Muscle layer of duodenum (tissue), 2 donors: ENCODE results near the gene RABGEF1.
"Not testable (repeated sequence)": the region's sequence is repeated elsewhere in the genome, so short reads cannot be mapped to it uniquely, and the experiment has no call there.

ENCODE experiments used
- H3K27ac ChIP-seq: one replicate; pipeline ENCODE4 v1.7.0; 2013; ENCODE audit warnings: mild to moderate bottlenecking, low read length
- H3K27me3 ChIP-seq: one replicate; pipeline ENCODE4 v1.7.0; 2013; ENCODE audit warnings: low read depth, mild to moderate bottlenecking, control low read depth, low read length
- H3K36me3 ChIP-seq, 2 donors: one replicate each; pipeline ENCODE4 v1.7.0; 2013; ENCODE audit warnings: low read length in 2 of 2, control low read depth in 1 of 2, mild to moderate bottlenecking in 1 of 2; ENCODE audit not compliant: insufficient read depth in 2 of 2, control insufficient read depth in 1 of 2
- H3K4me1 ChIP-seq, 2 donors: one replicate each; pipeline ENCODE4 v1.7.0; 2013; ENCODE audit warnings: low read length in 2 of 2, mild to moderate bottlenecking in 2 of 2, control low read depth in 1 of 2, moderate library complexity in 1 of 2; ENCODE audit not compliant: insufficient read depth in 2 of 2, control insufficient read depth in 1 of 2
- H3K4me3 ChIP-seq, 2 donors: one replicate each; pipeline ENCODE4 v1.7.0; 2013; ENCODE audit warnings: low read length in 2 of 2, low read depth in 1 of 2, mild to moderate bottlenecking in 1 of 2
- H3K9me3 ChIP-seq, 2 donors: one replicate each; pipeline ENCODE4 v1.7.0; 2013; ENCODE audit warnings: low read length in 2 of 2, control low read depth in 1 of 2, mild to moderate bottlenecking in 1 of 2; ENCODE audit not compliant: control insufficient read depth in 1 of 2
- donor health status: healthy.

Gene RABGEF1

DNA sequence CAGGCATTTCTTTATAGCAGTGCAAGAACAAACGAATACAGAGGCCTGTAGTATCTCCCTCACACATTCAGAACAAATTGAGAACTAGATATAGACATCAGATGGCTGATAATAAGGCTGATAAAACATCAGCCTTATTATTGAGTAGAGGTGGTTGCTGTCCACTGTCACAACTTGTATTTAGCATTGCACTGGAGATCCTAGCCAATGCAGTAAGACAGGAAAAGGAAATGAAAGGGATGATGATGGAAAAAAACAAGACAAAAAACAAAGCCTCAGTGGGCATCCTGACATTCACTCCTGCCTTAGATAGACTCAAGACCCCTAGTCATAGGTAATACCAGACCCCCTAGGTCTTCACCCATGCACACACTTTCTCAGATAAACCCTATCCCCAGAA lies 4.7 kb upstream of the RABGEF1 start:
- H3K4me1 ChIP-seq, result no peaks in the 10 kb centered on the region
- H3K27me3 ChIP-seq, result no peaks in the 10 kb centered on the region
- no peak overlapping the region for H3K27ac ChIP-seq
- peaks cover 0 to 15% of the 10 kb centered on the region in 2 donors for H3K36me3 ChIP-seq
- H3K9me3 ChIP-seq, result peaks cover 5 to 10% of the 10 kb centered on the region in 2 donors
- H3K4me3 ChIP-seq, result no peak overlapping the region

DNA sequence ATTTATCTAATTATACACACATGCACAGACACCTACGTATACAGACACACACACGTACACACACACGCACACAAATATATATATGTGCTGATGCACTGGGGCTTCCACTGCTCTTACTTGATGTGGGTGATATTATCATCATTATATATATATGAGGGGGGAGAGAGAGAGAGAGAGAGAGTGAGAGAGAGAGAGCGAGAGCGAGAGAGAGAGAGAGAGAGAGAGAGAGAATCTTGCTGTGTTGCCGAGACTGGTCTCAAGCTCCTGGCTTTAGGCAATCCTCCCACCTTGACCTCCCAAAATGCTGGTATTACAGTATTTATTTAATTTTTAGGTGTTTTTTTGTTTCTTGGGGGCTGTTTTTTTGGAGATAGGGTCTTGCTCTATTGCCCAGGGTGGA lies 3.6 kb upstream of the RABGEF1 start:
- no peaks in the 10 kb centered on the region for H3K27me3 ChIP-seq
- H3K4me1 ChIP-seq, result peaks cover 0 to 4% of the 10 kb centered on the region in 2 donors
- H3K4me3 ChIP-seq, result no peak overlapping the region
- peaks cover 5 to 10% of the 10 kb centered on the region in 2 donors for H3K9me3 ChIP-seq
- no peak overlapping the region for H3K27ac ChIP-seq
- H3K36me3 ChIP-seq, result peaks cover 0 to 17% of the 10 kb centered on the region in 2 donors

DNA sequence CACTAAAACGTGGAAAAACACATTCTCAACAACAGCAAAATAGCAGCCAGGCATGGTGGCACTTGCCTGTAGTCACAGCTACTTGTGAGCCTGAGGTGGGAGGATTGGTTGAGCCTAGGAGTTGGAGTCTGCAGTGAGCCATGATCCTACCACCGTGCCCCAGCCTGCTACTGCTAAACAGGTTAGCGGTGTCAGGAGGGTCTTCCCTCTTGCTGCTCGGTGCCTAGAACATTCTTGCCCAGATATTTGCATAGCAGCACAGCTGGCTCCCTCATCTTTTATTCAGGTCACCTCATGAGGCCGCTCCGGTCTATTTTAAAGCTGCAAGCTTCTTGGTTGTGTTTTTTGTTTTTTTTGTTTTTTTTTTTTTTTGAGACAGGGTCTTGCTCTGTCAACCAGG lies 2.9 kb upstream of the RABGEF1 start:
- Histone ChIP-seq H3K9me3 (peaks cover 5 to 10% of the 10 kb centered on the region in 2 donors), H3K36me3 (peaks cover 0 to 17% of the 10 kb centered on the region in 2 donors), H3K4me1 (peaks cover 0 to 4% of the 10 kb centered on the region in 2 donors), H3K27ac (no peak overlapping the region), H3K27me3 (no peaks in the 10 kb centered on the region), H3K4me3 (no peak overlapping the region)

DNA sequence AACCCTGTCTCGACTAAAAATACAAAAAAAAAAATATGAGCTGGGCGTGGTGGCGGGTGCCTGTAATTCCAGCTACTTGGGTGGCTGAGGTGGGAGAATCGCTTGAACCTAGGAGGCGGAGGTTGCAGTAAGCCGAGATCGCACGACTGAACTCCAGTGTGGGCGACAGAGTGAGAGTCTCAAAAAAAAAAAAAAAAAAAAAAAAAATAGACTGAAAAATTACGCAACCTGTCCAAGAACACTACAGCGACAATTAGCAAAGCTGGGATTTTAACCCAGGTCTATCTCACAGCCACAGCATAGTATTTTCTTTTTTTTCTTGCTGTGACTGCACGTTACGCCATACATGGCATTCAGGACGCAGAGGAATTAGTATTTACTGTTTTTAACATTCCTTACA lies 1.1 kb upstream of the RABGEF1 start:
- Histone ChIP-seq H3K36me3 (peaks cover 0 to 17% of the 10 kb centered on the region in 2 donors), H3K9me3 (peaks cover 5 to 10% of the 10 kb centered on the region in 2 donors), H3K4me3 (peak overlapping the region; percentile 76 to 96), H3K4me1 (peaks cover 0 to 4% of the 10 kb centered on the region in 2 donors), H3K27me3 (no peaks in the 10 kb centered on the region), H3K27ac (peak overlapping the region; percentile 92)

DNA sequence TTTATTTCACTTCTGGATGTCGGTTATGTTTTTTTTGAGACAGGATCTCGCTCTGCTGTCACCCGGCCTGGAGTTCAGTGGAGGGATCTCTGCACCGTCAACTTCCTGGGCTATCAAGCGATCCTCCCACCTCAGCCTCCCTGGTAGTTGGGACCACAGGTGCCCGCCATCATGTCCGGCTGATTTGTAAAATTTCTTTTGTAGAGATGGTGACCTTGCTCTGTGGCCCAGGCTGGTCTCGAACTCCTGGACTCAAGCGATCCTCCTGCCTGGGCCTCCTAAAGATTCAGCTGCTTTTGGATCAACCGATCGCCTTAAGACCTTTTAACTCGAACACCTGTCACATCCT lies 606 bp upstream of the RABGEF1 start:
- Histone ChIP-seq H3K36me3 (peaks cover 0 to 17% of the 10 kb centered on the region in 2 donors), H3K4me1 (peaks cover 0 to 4% of the 10 kb centered on the region in 2 donors), H3K9me3 (peaks cover 5 to 10% of the 10 kb centered on the region in 2 donors), H3K4me3 (peak overlapping the region; percentile 76 to 96), H3K27ac (peak overlapping the region; percentile 92), H3K27me3 (no peaks in the 10 kb centered on the region)

DNA sequence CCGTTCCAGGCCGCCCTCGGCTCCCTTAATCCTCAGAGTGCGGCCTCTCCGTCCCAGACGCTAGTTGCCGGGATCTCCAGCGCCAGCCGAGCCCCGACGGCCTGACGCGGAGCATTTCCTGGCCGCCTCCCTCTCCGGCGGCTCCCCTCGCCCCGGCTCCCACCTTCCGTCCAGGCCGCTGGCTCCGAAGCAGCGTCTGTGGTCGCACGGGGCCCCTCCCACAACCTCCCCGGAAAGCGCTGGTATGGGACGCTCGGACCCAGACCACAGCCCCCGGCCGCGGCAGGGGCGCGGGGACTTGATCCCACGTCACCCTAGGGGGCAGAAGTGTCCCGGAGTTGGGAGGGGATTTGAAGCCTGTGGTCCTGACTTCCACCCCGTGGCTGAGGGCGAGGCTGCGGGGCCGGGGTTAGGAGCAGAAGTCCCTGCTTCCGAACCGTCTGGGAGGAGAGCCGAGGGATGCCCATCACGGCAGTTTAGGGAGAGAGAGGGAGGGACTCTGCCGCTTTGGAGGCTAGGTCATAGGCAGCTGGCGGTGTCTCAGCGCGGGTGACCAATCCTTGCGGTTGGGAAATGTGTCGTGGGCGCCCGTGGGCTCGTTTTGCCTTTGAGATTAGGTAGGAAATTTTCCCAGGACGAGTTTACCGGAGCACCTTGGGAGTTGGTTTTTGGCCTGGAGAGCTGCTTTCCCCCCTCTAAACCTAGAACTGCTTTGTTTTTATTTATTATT lies 612 bp downstream of the RABGEF1 start:
- not testable (repeated sequence) for H3K9me3 ChIP-seq, H3K4me1 ChIP-seq, H3K36me3 ChIP-seq, H3K27me3 ChIP-seq
- Histone ChIP-seq H3K27ac (peak overlapping the region; percentile 92), H3K4me3 (peak overlapping the region; percentile 76 to 96)

DNA sequence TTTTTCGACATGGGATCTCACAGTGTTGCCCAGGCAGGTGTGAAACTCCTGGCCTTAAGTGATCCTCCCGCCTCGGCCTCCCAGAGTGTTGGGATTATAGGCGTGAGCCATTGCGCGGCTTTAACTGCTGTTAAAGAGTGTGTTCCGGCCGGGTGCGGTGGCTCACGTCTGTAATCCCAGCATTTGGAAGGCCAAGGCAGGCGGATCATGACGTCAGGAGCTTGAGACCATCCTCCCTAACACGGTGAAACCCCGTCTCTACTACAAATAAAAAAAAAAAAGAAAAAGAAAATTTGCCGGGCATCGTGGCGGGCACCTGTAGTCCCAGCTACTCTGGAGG lies 1.1 kb downstream of the RABGEF1 start:
- Histone ChIP-seq H3K27ac (peak overlapping the region; percentile 23), H3K36me3 (peaks cover 0 to 4% of the 10 kb centered on the region in 2 donors), H3K9me3 (no peaks in the 10 kb centered on the region), H3K4me3 (peak overlapping the region; percentile 76 to 96), H3K27me3 (no peaks in the 10 kb centered on the region), H3K4me1 (peaks cover 0 to 4% of the 10 kb centered on the region in 2 donors)

DNA sequence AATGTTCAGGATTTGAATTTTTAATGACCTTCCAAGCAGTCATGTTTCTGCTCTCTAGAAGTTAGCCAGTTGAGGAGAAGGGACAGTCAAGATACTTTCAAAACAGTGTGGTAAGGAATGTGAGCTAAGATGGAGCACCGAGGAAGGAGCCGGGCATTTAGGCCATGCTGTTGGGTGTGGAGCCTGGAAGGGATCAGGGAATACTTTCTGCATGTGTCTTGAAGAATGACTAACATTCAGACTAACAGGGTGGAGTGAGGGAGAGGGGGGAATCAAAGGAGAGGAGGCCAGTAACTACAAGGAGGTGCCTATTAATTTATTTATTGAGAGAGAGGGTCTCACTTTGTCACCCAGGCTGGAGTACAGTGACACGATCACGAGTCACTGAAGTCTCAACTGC lies 1.8 kb downstream of the RABGEF1 start:
- H3K27ac ChIP-seq, H3K4me1 ChIP-seq, H3K4me3 ChIP-seq, H3K9me3 ChIP-seq, H3K27me3 ChIP-seq, H3K36me3 ChIP-seq: not testable (repeated sequence)

DNA sequence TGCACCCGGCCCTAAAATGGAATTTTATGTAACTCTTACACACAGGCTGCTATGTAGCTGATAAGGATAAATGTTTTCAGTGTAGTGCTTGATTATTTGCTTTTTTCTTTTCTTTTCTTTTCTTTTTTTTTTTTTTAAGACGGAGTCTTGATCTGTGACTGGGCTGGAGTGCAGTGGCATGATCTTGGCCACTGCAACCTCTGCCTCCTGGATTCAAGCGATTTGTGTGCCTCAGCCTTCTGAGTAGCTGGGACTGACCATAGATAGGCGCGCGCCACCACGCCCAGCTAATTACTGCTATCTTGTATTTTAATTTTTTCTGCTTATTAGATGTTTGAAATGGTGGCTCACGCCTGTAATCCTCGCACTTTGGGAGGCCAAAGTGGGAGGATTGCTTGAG lies 3.4 kb downstream of the RABGEF1 start:
- H3K4me1 ChIP-seq, result peaks cover 0 to 15% of the 10 kb centered on the region in 2 donors
- H3K36me3 ChIP-seq, result peaks cover 0 to 4% of the 10 kb centered on the region in 2 donors
- H3K9me3 ChIP-seq, result no peaks in the 10 kb centered on the region
- no peak overlapping the region for H3K4me3 ChIP-seq
- no peak overlapping the region for H3K27ac ChIP-seq
- no peaks in the 10 kb centered on the region for H3K27me3 ChIP-seq

DNA sequence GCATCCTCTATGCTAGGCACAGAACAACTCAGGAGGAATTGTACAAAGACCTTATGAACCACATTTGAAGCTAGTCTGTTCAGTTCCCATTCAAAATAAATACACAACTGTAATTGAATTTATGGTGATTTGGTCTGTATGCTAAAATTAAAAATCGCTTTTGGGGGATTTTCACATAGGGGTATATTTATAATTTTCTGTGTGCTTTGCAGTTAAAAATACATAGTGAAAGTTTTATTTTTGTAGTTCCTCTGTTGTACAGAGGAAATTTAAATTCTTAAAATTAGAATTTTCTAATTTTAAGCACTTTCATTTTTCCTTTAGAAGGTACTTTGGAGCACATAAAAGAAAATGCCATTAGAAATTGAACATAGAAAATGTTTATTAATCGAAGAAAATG lies 6.9 kb downstream of the RABGEF1 start:
- Histone ChIP-seq H3K36me3 (no peaks in the 10 kb centered on the region), H3K27ac (no peak overlapping the region), H3K4me1 (peaks cover 0 to 17% of the 10 kb centered on the region in 2 donors)

DNA sequence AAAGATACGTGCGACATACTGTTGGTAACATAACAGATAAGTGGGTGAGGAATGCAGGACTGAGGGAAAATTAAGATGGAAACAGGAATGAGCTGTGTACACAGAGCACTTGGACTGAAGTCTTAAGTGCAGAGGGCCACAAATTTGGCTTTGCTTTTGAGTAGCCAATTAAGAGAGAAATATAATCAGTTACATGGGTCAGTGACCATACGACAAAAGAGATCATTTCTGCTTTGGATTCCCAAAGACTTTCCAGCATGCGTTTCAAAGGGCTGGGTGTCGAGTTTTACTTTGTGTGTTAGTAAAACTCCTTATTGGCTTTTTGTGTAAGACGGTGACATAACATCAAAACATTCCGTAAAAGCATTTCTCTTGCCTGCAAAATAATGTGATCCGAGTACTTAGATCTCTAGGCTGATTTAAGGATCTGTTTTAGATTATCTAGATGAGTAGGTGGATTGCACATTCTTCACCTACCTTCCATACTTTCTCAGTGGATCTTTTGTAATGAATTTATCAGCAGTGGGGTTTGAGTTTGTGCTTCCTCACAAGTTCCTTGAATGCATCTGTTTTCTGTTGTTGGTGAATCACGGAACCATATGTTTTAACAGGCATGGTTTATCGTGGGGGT lies 7.5 kb downstream of the RABGEF1 start:
- Histone ChIP-seq H3K27me3 (no peaks in the 10 kb centered on the region), H3K4me1 (peaks cover 0 to 17% of the 10 kb centered on the region in 2 donors), H3K27ac (no peak overlapping the region)

More for the DNA sequence above, 6.9 kb downstream of the RABGEF1 start:
- H3K4me3 ChIP-seq, result no peak overlapping the region
- no peaks in the 10 kb centered on the region for H3K27me3 ChIP-seq
- no peaks in the 10 kb centered on the region for H3K9me3 ChIP-seq

More for the DNA sequence above, 7.5 kb downstream of the RABGEF1 start:
- H3K9me3 ChIP-seq, result no peaks in the 10 kb centered on the region
- no peaks in the 10 kb centered on the region for H3K36me3 ChIP-seq
- H3K4me3 ChIP-seq, result no peak overlapping the region
